Mucosa of stomach (tissue), 1 donor: Measurements from ENCODE around the gene METAP1D.
A peak's percentile ranks its signal among the peaks of the same experiment; 100 is the strongest.

Experiments used
- H3K27me3 ChIP-seq: one replicate; pipeline ENCODE4 v1.7.0; 2013; ENCODE audit warnings: mild to moderate bottlenecking, low read length; ENCODE audit not compliant: control insufficient read depth, insufficient read depth
- H3K36me3 ChIP-seq: one replicate; pipeline ENCODE4 v1.7.0; 2013; ENCODE audit warnings: low read length; ENCODE audit not compliant: control insufficient read depth, insufficient read depth
- H3K4me1 ChIP-seq: one replicate; pipeline ENCODE4 v1.7.0; 2013; ENCODE audit warnings: mild to moderate bottlenecking, low read length; ENCODE audit not compliant: control insufficient read depth, insufficient read depth
- H3K4me3 ChIP-seq: one replicate; pipeline ENCODE4 v1.7.0; 2013; ENCODE audit warnings: low read length
- H3K9ac ChIP-seq: one replicate; pipeline ENCODE4 v1.7.0; 2013; ENCODE audit warnings: mild to moderate bottlenecking, low read length, moderate library complexity
- H3K9me3 ChIP-seq: one replicate; pipeline ENCODE4 v1.7.0; 2013; ENCODE audit warnings: mild to moderate bottlenecking, low read length, moderate library complexity; ENCODE audit not compliant: control insufficient read depth
- donor health status: Pancreatic carcinoma.

METAP1D gene

DNA sequence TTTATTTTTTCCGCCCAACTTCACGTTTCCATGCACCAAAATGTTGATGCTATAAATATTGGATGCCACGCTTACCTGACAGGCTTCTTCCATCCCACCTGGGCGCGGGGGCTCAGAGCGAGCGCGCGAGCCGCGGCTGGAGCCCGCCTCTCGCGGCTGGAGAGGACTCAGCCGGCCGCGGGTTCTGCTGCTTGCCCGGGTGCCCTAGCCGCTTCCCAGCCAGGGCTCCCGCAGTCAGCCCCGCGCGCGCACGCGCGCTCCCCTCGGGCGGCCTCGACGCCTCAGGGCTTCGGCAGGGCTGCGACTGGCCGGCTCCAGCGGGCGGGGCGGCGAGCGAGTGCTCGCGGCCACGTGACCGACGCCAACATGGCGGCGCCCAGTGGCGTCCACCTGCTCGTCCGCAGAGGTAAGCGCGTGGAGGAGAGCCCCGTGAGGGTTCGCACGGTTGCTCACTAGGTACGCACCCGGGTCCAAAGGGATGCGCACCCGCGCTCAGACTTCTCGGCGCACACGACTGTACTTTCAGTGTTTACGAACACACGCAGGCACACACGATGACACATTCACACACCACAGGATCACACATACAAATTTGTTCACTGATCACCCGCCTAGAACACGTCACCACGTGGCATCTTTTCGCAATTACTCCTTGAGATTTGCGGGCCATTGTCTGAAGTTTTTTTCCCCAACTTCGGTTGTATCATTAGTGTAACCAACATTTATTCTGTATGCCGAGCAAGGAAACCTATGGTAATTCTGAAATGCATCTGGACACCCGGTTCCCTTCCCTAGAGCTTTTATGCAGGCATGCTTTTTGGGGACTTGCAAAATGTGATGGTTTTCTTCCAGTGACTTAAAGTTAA, at the start of gene METAP1D:
METAP1D (plus strand) TSS at position 350 of the 866 bp plus-strand sequence; CDS start at position 367, 17 bp downstream.
- Histone ChIP-seq H3K4me3 (peak within 1 kb of the TSS; percentile 83), H3K4me1 (no peaks in the 10 kb centered on the region), H3K27me3 (peaks cover 5% of the 10 kb centered on the region), H3K9me3 (no peaks in the 10 kb centered on the region), H3K9ac (peak within 1 kb of the TSS; percentile 42), H3K36me3 (no peaks in the 10 kb centered on the region)

DNA sequence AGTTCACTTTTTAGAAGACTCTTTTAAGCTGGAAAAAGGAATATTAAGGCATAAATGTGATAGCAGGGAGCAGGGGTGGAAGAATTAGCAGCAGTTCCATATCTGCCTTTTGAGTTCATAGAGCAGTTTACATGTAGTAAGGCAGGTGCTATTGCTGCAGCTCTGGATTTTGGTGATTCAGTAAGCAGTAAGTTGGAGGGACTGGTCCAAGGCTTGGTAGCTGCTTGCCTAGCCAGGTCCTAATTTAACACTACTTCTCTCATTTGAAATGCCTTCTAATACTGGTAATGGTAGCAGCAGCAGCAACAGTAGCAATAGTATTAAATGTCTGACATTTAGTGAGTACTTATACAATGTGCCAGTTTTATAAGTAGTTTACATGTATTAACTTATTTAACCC, 47.5 kb upstream of the METAP1D start:
- H3K9ac ChIP-seq = no peak overlapping the region
- H3K9me3 ChIP-seq = no peaks in the 10 kb centered on the region
- H3K27me3 ChIP-seq = no peaks in the 10 kb centered on the region
- H3K4me1 ChIP-seq = no peaks in the 10 kb centered on the region
- H3K36me3 ChIP-seq = no peaks in the 10 kb centered on the region
- H3K4me3 ChIP-seq = no peak overlapping the region

DNA sequence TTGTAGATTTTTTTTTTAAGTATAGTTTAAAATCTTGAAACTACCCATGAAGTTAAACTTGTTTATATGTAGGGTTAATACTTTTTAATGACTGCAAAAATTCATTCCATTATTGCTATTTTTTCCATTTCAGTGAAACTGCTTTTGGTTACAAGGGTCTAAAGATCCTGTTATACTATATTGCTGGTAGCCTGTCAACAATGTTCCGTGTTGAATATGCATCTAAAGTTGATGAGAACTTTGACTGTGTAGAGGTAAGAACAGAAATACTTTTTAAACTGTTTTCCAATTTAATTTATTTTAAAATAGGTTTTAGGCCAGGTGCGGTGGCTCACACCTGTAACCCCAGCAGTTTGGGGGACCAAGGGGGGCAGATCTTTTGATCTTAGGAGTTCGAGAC, 47.0 kb upstream of the METAP1D start:
- no peaks in the 10 kb centered on the region for H3K36me3 ChIP-seq
- no peaks in the 10 kb centered on the region for H3K27me3 ChIP-seq
- no peak overlapping the region for H3K4me3 ChIP-seq
- H3K4me1 ChIP-seq = no peaks in the 10 kb centered on the region
- H3K9me3 ChIP-seq = no peaks in the 10 kb centered on the region
- no peak overlapping the region for H3K9ac ChIP-seq

DNA sequence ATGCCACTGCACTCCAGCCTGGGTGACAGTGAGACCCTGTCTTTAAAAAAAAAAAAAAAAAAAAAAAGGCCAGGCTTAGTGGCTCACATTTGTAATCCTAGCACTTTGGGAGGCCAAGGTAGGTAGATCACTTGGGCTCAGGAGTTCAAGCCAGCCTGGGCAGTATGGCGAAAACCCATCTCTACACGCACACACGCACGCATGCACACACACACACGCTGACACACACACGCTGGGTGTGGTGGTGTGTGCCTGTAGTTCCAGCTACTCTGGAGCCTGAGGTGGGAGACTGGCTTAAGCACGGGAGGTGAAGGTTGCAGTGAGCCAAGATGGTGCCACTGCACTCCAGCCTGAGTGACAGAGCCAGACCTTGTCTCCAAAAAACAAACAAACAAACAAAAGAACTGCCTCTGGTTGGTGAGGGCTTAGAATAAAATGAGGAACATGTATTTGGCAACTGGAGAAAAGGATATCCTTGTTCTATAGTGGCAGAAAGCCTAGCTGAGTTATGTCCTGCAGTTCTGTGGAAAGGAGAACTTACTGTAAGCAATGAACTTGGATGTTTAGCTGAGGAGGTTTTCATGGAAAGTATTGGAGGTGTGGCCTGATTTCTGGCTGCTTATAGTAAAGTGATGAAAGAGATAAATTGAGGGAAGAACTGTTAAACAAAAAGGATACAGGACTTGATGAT, 43.5 kb upstream of the METAP1D start:
- Histone ChIP-seq H3K27me3 (no peaks in the 10 kb centered on the region), H3K9ac (no peak overlapping the region), H3K4me1 (no peaks in the 10 kb centered on the region), H3K9me3 (no peaks in the 10 kb centered on the region), H3K36me3 (no peaks in the 10 kb centered on the region), H3K4me3 (no peak overlapping the region)

DNA sequence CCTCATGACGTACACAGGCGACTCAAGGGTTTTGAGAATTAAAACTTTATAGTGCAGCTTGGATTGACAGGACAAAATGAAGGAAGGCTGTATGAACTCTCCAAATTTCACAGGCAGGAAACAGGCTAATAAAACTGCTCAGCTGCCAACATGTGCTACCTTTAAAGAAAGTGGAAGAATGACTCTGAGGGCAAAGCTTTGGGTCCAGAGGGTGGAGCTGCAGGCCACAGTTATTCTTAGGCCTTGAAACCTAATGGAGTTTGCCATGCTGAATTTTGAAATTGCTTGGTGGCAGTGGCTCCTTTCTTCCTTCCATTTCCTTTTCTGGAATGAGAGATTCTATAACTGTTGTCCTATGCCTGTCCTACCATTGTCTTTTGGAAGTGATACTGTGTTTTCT, 42.7 kb upstream of the METAP1D start:
- Histone ChIP-seq H3K9me3 (no peaks in the 10 kb centered on the region), H3K27me3 (no peaks in the 10 kb centered on the region), H3K9ac (no peak overlapping the region), H3K4me3 (no peak overlapping the region), H3K4me1 (no peaks in the 10 kb centered on the region), H3K36me3 (no peaks in the 10 kb centered on the region)

DNA sequence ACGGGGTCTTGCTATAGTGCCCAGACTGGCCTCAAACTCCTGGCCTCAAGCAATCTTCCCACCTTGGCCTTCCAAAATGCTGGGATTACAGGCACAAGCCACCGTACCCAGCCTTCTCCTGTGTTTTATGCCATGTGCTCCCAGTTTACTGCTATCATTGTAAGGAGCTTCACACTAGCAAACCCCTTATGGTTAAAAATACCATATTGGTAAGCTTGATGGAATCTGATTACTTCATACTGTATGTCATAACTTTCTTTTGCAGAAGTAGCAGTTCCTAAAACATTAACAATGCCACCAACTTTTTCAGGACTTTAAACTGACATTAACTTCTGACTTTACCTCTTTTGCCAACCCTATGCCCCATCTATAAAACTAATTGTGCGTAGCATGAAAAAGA, 41.3 kb upstream of the METAP1D start:
- Histone ChIP-seq H3K36me3 (no peaks in the 10 kb centered on the region), H3K27me3 (no peaks in the 10 kb centered on the region), H3K9me3 (no peaks in the 10 kb centered on the region), H3K9ac (no peak overlapping the region), H3K4me1 (no peaks in the 10 kb centered on the region), H3K4me3 (no peak overlapping the region)

DNA sequence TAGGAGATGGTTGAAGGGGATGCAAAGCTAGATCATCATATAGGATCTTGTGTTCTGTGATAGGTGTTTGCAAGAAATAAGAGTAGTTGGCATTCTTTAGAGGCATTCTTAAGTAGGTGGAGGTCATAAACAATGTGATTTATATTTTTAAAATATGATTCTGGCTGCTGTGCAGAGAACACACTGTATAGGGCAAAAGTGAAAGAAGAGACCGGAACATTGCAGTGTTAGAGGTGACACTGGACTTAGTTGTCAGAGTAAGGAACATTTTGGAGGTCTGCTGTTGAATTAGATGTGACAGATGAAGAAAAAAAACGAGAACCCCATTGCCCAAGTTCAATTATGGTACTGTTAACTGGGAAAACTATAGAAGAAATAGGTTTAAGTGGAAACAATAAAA, 39.8 kb upstream of the METAP1D start:
- Histone ChIP-seq H3K4me3 (no peak overlapping the region), H3K36me3 (no peaks in the 10 kb centered on the region), H3K4me1 (no peaks in the 10 kb centered on the region), H3K9ac (no peak overlapping the region), H3K27me3 (no peaks in the 10 kb centered on the region), H3K9me3 (no peaks in the 10 kb centered on the region)

DNA sequence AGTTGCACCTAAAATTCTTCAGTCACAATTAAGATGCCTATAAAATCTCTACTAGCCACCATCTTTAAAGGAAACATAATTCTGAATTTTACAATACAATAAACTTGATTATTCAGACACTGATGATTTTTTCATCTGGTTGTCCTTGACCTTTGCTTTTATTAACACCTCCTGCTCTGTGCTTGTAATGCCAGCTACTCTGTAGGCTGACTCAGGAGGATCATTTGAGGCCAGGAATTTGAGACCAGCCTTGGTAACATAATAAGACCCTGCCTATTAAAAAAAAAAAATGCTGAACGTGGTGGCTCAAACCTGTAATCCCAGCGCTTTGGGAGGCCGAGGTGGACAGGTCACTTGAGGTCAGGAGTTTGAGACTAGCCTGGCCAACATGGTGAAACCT, 39.2 kb upstream of the METAP1D start:
- H3K4me1 ChIP-seq = no peaks in the 10 kb centered on the region
- no peaks in the 10 kb centered on the region for H3K36me3 ChIP-seq
- no peak overlapping the region for H3K9ac ChIP-seq
- no peaks in the 10 kb centered on the region for H3K9me3 ChIP-seq
- no peaks in the 10 kb centered on the region for H3K27me3 ChIP-seq
- no peak overlapping the region for H3K4me3 ChIP-seq

DNA sequence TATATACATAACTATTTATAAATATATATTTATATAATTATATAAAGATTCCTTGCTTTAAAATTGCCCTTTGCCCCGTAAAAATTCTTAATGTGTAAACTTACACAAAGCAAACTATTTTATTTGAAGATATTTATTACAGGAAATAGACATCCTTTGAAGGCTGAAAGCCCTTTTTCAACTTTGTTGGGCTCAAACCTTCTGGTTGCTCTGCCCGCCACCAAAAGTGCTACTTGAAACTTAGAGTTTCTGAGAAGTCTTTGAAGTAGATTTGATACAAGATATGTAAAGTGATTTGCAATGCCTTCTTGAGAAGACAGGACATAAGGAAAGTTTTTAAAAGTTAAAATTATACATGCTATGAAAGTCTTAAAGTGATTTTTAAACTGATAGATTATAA, 36.6 kb upstream of the METAP1D start:
- no peak overlapping the region for H3K9ac ChIP-seq
- H3K27me3 ChIP-seq = no peaks in the 10 kb centered on the region
- H3K4me3 ChIP-seq = no peak overlapping the region
- no peaks in the 10 kb centered on the region for H3K9me3 ChIP-seq
- no peaks in the 10 kb centered on the region for H3K4me1 ChIP-seq
- no peaks in the 10 kb centered on the region for H3K36me3 ChIP-seq

DNA sequence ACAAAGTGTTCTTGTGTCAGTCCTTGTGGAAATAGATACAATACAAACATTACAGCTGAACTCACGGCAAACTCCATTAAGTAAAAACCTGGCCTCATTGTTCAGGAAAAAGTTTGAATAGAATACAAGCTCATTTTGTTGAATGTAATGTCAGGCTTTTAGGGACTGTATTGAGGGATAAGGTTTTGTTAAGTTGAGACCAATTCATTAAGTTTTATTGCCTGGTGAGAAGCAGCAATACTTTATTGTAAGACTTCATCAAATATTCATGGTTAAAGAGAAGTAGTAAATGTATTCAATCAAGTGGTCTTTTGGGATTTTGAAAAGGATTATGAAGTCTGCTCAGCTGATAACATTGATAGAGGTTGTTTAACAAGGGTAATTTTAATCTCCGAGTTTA, 35.4 kb upstream of the METAP1D start:
- no peak overlapping the region for H3K4me3 ChIP-seq
- H3K27me3 ChIP-seq = no peaks in the 10 kb centered on the region
- no peak overlapping the region for H3K9ac ChIP-seq
- H3K9me3 ChIP-seq = no peaks in the 10 kb centered on the region
- no peaks in the 10 kb centered on the region for H3K4me1 ChIP-seq
- H3K36me3 ChIP-seq = no peaks in the 10 kb centered on the region

DNA sequence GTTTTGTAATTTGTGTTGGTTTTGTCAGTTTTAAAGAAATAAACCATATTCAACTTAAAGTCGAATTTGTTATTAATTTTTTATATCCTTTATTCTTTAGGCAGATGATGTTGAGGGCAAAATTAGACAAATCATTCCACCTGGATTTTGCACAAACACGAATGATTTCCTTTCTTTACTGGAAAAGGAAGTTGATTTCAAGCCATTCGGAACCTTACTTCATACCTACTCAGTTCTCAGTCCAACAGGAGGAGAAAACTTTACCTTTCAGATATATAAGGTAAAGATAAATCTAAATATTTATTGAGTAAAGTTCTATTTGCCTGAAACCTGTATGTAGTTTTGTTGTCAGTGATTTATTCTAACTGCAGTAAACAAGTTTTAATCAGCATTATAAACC, 34.5 kb upstream of the METAP1D start:
- no peaks in the 10 kb centered on the region for H3K27me3 ChIP-seq
- no peaks in the 10 kb centered on the region for H3K36me3 ChIP-seq
- no peak overlapping the region for H3K4me3 ChIP-seq
- H3K9me3 ChIP-seq = no peaks in the 10 kb centered on the region
- no peak overlapping the region for H3K9ac ChIP-seq
- no peaks in the 10 kb centered on the region for H3K4me1 ChIP-seq

DNA sequence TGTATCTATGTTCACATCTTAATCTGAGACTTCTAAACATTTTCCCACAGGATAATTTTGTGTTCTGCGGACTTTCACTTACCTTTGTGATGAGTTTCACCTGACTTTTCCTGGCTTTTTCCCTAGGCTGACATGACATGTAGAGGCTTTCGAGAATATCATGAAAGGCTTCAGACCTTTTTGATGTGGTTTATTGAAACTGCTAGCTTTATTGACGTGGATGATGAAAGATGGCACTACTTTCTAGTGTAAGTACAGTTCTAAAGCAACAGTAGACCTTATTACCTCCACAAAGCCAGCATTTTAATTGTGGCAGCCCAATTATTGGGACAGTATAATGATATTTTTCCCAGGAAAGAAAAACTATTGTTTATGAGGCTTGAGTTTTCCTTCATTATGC, 34.1 kb upstream of the METAP1D start:
- Histone ChIP-seq H3K4me3 (no peak overlapping the region), H3K4me1 (no peaks in the 10 kb centered on the region), H3K27me3 (no peaks in the 10 kb centered on the region), H3K9ac (no peak overlapping the region), H3K9me3 (no peaks in the 10 kb centered on the region), H3K36me3 (no peaks in the 10 kb centered on the region)
